ENCODE results near the gene CBL.
"Not testable (repeated sequence)": the region's sequence is repeated elsewhere in the genome, so short reads cannot be mapped to it uniquely, and the experiment has no call there.

The CBL gene

GRCh38 chr11:119198925-119199324 is 7.2 kb upstream of the CBL start:
- Histone ChIP-seq H3K36me3 (ENCODE audit: control insufficient read depth in 2 of 2, insufficient read depth in 1 of 2, low read length in 2 of 2) (no peaks in the 10 kb centered on the region), H3K4me3 (ENCODE audit: low read depth, low read length) (no peak overlapping the region), H3K4me1 (ENCODE audit: control insufficient read depth, insufficient read depth, low read length) (no peaks in the 10 kb centered on the region), H3K9me3 (ENCODE audit: control insufficient read depth, insufficient read depth, low read depth, low read length) (no peaks in the 10 kb centered on the region), H3K27ac (ENCODE audit: extremely low read depth, low read depth, low read length) (no peak overlapping the region)
- POLR2A ChIA-PET, result interaction anchor here (0.7 kb wide), 1 partner anchor 15 kb away, joined by 3 read pairs; no protein-coding TSS in a partner anchor
- CTCF ChIA-PET, result interaction anchor here (0.7 to 0.8 kb wide), 2 partner anchors 79 to 125 kb away, joined by 3 to 6 read pairs; no protein-coding TSS in a partner anchor
- TF ChIP-seq ZNF76 (tag by site-specific recombination; IDR thresholded peaks at IDR 0.05; ENCODE audit: borderline replicate concordance, low read depth), result no peak
- TF ChIP-seq ZNF555 (tag by site-specific recombination; conservative IDR thresholded peaks at IDR 0.05), result no peak
- TF ChIP-seq ZNF175 (tag by site-specific recombination; IDR thresholded peaks at IDR 0.05), result no peak
- TF ChIP-seq ZNF26 (tag by site-specific recombination; IDR thresholded peaks at IDR 0.05), result no peak
- no peak for TF ChIP-seq ZNF416 (tag by site-specific recombination; IDR thresholded peaks at IDR 0.05)
- TF ChIP-seq ZNF529 (tag by site-specific recombination; IDR thresholded peaks at IDR 0.05; ENCODE audit: insufficient replicate concordance), result no peak
- 0 out of 2 replicates have a peak, but pooled peaks have one; percentile 9 for TF ChIP-seq ZFHX2 (tag by site-specific recombination; conservative IDR thresholded peaks at IDR 0.05)

- CTCF ChIA-PET, result interaction anchor here (1.5 to 1.7 kb wide), 2 partner anchors 99 to 122 kb away, joined by 4 to 6 read pairs; partner anchors contain the start of gene DPAGT1
- H3K27ac ChIP-seq (ENCODE audit: extremely low read depth, low read depth, low read length); H3K4me3 ChIP-seq (ENCODE audit: low read depth, low read length); POLR2A ChIA-PET; H3K4me1 ChIP-seq (ENCODE audit: control insufficient read depth, insufficient read depth, low read length); H3K36me3 ChIP-seq (ENCODE audit: control insufficient read depth in 2 of 2, insufficient read depth in 1 of 2, low read length in 2 of 2); H3K9me3 ChIP-seq (ENCODE audit: control insufficient read depth, insufficient read depth, low read depth, low read length): not testable (repeated sequence)
These were observed 4.9 kb upstream of the CBL start for GRCh38 chr11:119201236-119201635.

DNA sequence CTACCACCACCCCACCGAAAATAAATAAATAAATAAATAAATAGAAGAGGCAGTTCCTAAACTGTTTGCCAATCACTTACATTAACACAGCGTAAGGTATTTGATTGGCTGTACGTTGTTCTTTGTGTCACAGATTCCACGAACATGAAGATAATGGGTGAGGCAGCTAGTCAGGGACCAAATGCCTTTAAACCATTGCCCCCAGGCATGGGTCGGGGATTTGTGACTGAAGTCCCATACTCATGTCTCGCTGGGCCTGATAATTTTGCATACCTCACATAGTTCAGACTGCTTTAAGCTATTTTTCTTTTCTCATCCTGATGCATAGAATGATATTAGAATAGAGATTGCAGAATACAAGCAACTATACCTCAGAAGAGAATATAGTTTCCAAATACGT is 3.6 kb upstream of the CBL start:
- Histone ChIP-seq H3K9me3 (ENCODE audit: control insufficient read depth, insufficient read depth, low read depth, low read length) (no peaks in the 10 kb centered on the region), H3K4me3 (ENCODE audit: low read depth, low read length) (no peak overlapping the region), H3K4me1 (ENCODE audit: control insufficient read depth, insufficient read depth, low read length) (peaks cover 7% of the 10 kb centered on the region; the same call in 1 of the 2 replicates), H3K27ac (ENCODE audit: extremely low read depth, low read depth, low read length) (no peak overlapping the region), H3K36me3 (ENCODE audit: control insufficient read depth in 2 of 2, insufficient read depth in 1 of 2, low read length in 2 of 2) (no peaks in the 10 kb centered on the region)
- TF ChIP-seq OVOL3 (tag by site-specific recombination; IDR thresholded peaks at IDR 0.05), result no peak
- TF ChIP-seq TCF7L2 (IDR thresholded peaks at IDR 0.05; ENCODE audit: borderline replicate concordance, low read depth, low read length), result no peak
- CTCF ChIA-PET, result interaction anchor here (1.0 kb wide), 2 partner anchors 121 to 137 kb away, joined by 4 to 5 read pairs; no protein-coding TSS in a partner anchor
- POLR2A ChIA-PET, result interaction anchor here (0.7 kb wide), 2 partner anchors 121 to 1133 kb away, joined by 6 to 9 read pairs; no protein-coding TSS in a partner anchor

- H3K4me1 ChIP-seq (ENCODE audit: control insufficient read depth, insufficient read depth, low read length), result peaks cover 10% of the 10 kb centered on the region; the same call in 1 of the 2 replicates
- TF ChIP-seq PBX3 (CRISPR knock-in tag; IDR thresholded peaks at IDR 0.05) (no peak), ZNF133 (tag by site-specific recombination; IDR thresholded peaks at IDR 0.05) (no peak), ZEB2 (tag by site-specific recombination; IDR thresholded peaks at IDR 0.05) (no peak), ZBTB21 (tag by site-specific recombination; IDR thresholded peaks at IDR 0.05) (no peak), SALL2 (tag by site-specific recombination; IDR thresholded peaks at IDR 0.05; ENCODE audit: borderline replicate concordance) (no peak), ZNF600 (tag by site-specific recombination; IDR thresholded peaks at IDR 0.05) (no peak), OVOL3 (tag by site-specific recombination; IDR thresholded peaks at IDR 0.05) (no peak), ZNF37A (tag by site-specific recombination; IDR thresholded peaks at IDR 0.05) (no peak), KLF7 (tag by site-specific recombination; IDR thresholded peaks at IDR 0.05; ENCODE audit: borderline replicate concordance) (no peak)
- TF ChIP-seq, protein P1, sequence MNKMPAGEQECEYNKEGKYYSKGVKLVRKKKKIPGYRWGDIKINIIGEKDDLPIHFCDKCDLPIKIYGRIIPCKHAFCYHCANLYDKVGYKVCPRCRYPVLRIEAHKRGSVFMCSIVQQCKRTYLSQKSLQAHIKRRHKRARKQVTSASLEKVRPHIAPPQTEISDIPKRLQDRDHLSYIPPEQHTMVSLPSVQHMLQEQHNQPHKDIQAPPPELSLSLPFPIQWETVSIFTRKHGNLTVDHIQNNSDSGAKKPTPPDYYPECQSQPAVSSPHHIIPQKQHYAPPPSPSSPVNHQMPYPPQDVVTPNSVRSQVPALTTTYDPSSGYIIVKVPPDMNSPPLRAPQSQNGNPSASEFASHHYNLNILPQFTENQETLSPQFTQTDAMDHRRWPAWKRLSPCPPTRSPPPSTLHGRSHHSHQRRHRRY (tag by site-specific recombination; IDR thresholded peaks at IDR 0.05), result no peak
- H3K27ac ChIP-seq (ENCODE audit: extremely low read depth, low read depth, low read length), result no peak overlapping the region
- H3K9me3 ChIP-seq (ENCODE audit: control insufficient read depth, insufficient read depth, low read depth, low read length), result no peaks in the 10 kb centered on the region
- no peaks in the 10 kb centered on the region for H3K36me3 ChIP-seq (ENCODE audit: control insufficient read depth in 2 of 2, insufficient read depth in 1 of 2, low read length in 2 of 2)
- ChIA-PET POLR2A (interaction anchor here (2.2 kb wide), 1 partner anchor 134 kb away, joined by 6 read pairs; no protein-coding TSS in a partner anchor), CTCF (interaction anchor here (0.7 to 3.5 kb wide), 7 partner anchors 11 to 170 kb away, joined by 3 to 26 read pairs (median 6); no protein-coding TSS in a partner anchor)
- no peak overlapping the region for H3K4me3 ChIP-seq (ENCODE audit: low read depth, low read length)
These were observed 2.1 kb upstream of the CBL start for GRCh38 chr11:119204066-119204465.
